ENCODE results near the gene DGKB.

Gene DGKB

GRCh38 chr7:14822481-14822854 lies 80.1 kb downstream of the DGKB start:
- H3K27ac Mint-ChIP-seq: no peak overlapping the region
- no peaks in the 10 kb centered on the region for H3K9me3 Mint-ChIP-seq
- H3K36me3 Mint-ChIP-seq (ENCODE audit: low read depth): no peaks in the 10 kb centered on the region
- no peak overlapping the region for H3K4me3 Mint-ChIP-seq
- H3K4me1 Mint-ChIP-seq (ENCODE audit: low read depth): no peaks in the 10 kb centered on the region
- H3K27me3 Mint-ChIP-seq: no peaks in the 10 kb centered on the region
- DNase-seq: no peak

GRCh38 chr7:14821757-14822480 lies 80.6 kb downstream of the DGKB start:
- Mint-ChIP-seq H3K4me1 (ENCODE audit: low read depth) (no peaks in the 10 kb centered on the region), H3K4me3 (no peak overlapping the region), H3K36me3 (ENCODE audit: low read depth) (no peaks in the 10 kb centered on the region), H3K27me3 (no peaks in the 10 kb centered on the region), H3K9me3 (no peaks in the 10 kb centered on the region), H3K27ac (no peak overlapping the region)
- no peak for DNase-seq

GRCh38 chr7:14818871-14819270 lies 83.7 kb downstream of the DGKB start:
- no peak for DNase-seq
- no peaks in the 10 kb centered on the region for H3K36me3 Mint-ChIP-seq (ENCODE audit: low read depth)
- no peak overlapping the region for H3K27ac Mint-ChIP-seq
- H3K4me3 Mint-ChIP-seq: no peak overlapping the region
- H3K9me3 Mint-ChIP-seq: no peaks in the 10 kb centered on the region
- H3K4me1 Mint-ChIP-seq (ENCODE audit: low read depth): no peaks in the 10 kb centered on the region
- no peaks in the 10 kb centered on the region for H3K27me3 Mint-ChIP-seq

- no peak for DNase-seq
- H3K4me3 Mint-ChIP-seq: no peak overlapping the region
- H3K4me1 Mint-ChIP-seq (ENCODE audit: low read depth): no peaks in the 10 kb centered on the region
- H3K36me3 Mint-ChIP-seq (ENCODE audit: low read depth): no peaks in the 10 kb centered on the region
- H3K27me3 Mint-ChIP-seq: no peaks in the 10 kb centered on the region
- no peaks in the 10 kb centered on the region for H3K9me3 Mint-ChIP-seq
- no peak overlapping the region for H3K27ac Mint-ChIP-seq
Measured at GRCh38 chr7:14817829-14818614, 84.5 kb downstream of the DGKB start.

- no peaks in the 10 kb centered on the region for H3K36me3 Mint-ChIP-seq (ENCODE audit: low read depth)
- H3K4me1 Mint-ChIP-seq (ENCODE audit: low read depth): no peaks in the 10 kb centered on the region
- DNase-seq: no peak
- H3K4me3 Mint-ChIP-seq: no peak overlapping the region
- no peak overlapping the region for H3K27ac Mint-ChIP-seq
- H3K9me3 Mint-ChIP-seq: no peaks in the 10 kb centered on the region
- no peaks in the 10 kb centered on the region for H3K27me3 Mint-ChIP-seq
Measured at GRCh38 chr7:14807507-14807906, 95.0 kb downstream of the DGKB start.

- Mint-ChIP-seq H3K4me1 (ENCODE audit: low read depth) (no peaks in the 10 kb centered on the region), H3K4me3 (no peak overlapping the region), H3K27ac (no peak overlapping the region), H3K36me3 (ENCODE audit: low read depth) (no peaks in the 10 kb centered on the region), H3K27me3 (no peaks in the 10 kb centered on the region), H3K9me3 (no peaks in the 10 kb centered on the region)
- DNase-seq: no peak
Measured at GRCh38 chr7:14806891-14807290, 95.7 kb downstream of the DGKB start.

GRCh38 chr7:14805105-14805719 lies 97.3 kb downstream of the DGKB start:
- Mint-ChIP-seq H3K27ac (no peak overlapping the region), H3K4me3 (no peak overlapping the region), H3K9me3 (peaks cover 2% of the 10 kb centered on the region), H3K27me3 (no peaks in the 10 kb centered on the region), H3K4me1 (ENCODE audit: low read depth) (no peaks in the 10 kb centered on the region), H3K36me3 (ENCODE audit: low read depth) (no peaks in the 10 kb centered on the region)
- no peak for DNase-seq

GRCh38 chr7:14800664-14801063 lies 101.9 kb downstream of the DGKB start:
- H3K36me3 Mint-ChIP-seq (ENCODE audit: low read depth): no peaks in the 10 kb centered on the region

GRCh38 chr7:14793151-14793550 lies 109.4 kb downstream of the DGKB start:
- Mint-ChIP-seq H3K9me3 (no peaks in the 10 kb centered on the region), H3K4me1 (ENCODE audit: low read depth) (no peaks in the 10 kb centered on the region), H3K36me3 (ENCODE audit: low read depth) (no peaks in the 10 kb centered on the region), H3K27ac (no peak overlapping the region), H3K27me3 (no peaks in the 10 kb centered on the region), H3K4me3 (no peak overlapping the region)
- no peak for DNase-seq

More at GRCh38 chr7:14800664-14801063, 101.9 kb downstream of the DGKB start:
- H3K4me3 Mint-ChIP-seq: no peak overlapping the region
- no peaks in the 10 kb centered on the region for H3K4me1 Mint-ChIP-seq (ENCODE audit: low read depth)
- H3K9me3 Mint-ChIP-seq: peaks cover 5% of the 10 kb centered on the region
- no peak for DNase-seq
- H3K27ac Mint-ChIP-seq: no peak overlapping the region
- H3K27me3 Mint-ChIP-seq: no peaks in the 10 kb centered on the region

GRCh38 chr7:14787551-14787950 lies 115.0 kb downstream of the DGKB start:
- Mint-ChIP-seq H3K27me3 (no peaks in the 10 kb centered on the region), H3K27ac (no peak overlapping the region), H3K4me1 (ENCODE audit: low read depth) (no peaks in the 10 kb centered on the region), H3K36me3 (ENCODE audit: low read depth) (no peaks in the 10 kb centered on the region), H3K4me3 (no peak overlapping the region), H3K9me3 (no peaks in the 10 kb centered on the region)
- DNase-seq: no peak

GRCh38 chr7:14786314-14786895 lies 116.1 kb downstream of the DGKB start:
- no peaks in the 10 kb centered on the region for H3K27me3 Mint-ChIP-seq
- H3K9me3 Mint-ChIP-seq: no peaks in the 10 kb centered on the region
- H3K27ac Mint-ChIP-seq: no peak overlapping the region

GRCh38 chr7:14777806-14778205 lies 124.7 kb downstream of the DGKB start:
- Mint-ChIP-seq H3K27ac (no peak overlapping the region), H3K36me3 (ENCODE audit: low read depth) (no peaks in the 10 kb centered on the region), H3K27me3 (no peaks in the 10 kb centered on the region), H3K9me3 (peaks cover 13% of the 10 kb centered on the region), H3K4me3 (no peak overlapping the region), H3K4me1 (ENCODE audit: low read depth) (no peaks in the 10 kb centered on the region)
- no peak for DNase-seq

More at GRCh38 chr7:14786314-14786895, 116.1 kb downstream of the DGKB start:
- Mint-ChIP-seq H3K36me3 (ENCODE audit: low read depth) (no peaks in the 10 kb centered on the region), H3K4me3 (no peak overlapping the region), H3K4me1 (ENCODE audit: low read depth) (no peaks in the 10 kb centered on the region)
- DNase-seq: no peak

- H3K4me1 Mint-ChIP-seq (ENCODE audit: low read depth): no peaks in the 10 kb centered on the region
- H3K27me3 Mint-ChIP-seq: no peaks in the 10 kb centered on the region
- H3K9me3 Mint-ChIP-seq: peaks cover 15% of the 10 kb centered on the region
- DNase-seq: no peak
- H3K27ac Mint-ChIP-seq: no peak overlapping the region
- no peak overlapping the region for H3K4me3 Mint-ChIP-seq
- no peaks in the 10 kb centered on the region for H3K36me3 Mint-ChIP-seq (ENCODE audit: low read depth)
Measured at GRCh38 chr7:14776266-14776665, 126.3 kb downstream of the DGKB start.

- H3K9me3 Mint-ChIP-seq: peaks cover 15% of the 10 kb centered on the region
- no peak overlapping the region for H3K4me3 Mint-ChIP-seq
- H3K27me3 Mint-ChIP-seq: no peaks in the 10 kb centered on the region
- H3K27ac Mint-ChIP-seq: no peak overlapping the region
- H3K36me3 Mint-ChIP-seq (ENCODE audit: low read depth): no peaks in the 10 kb centered on the region
- DNase-seq: no peak
- H3K4me1 Mint-ChIP-seq (ENCODE audit: low read depth): no peaks in the 10 kb centered on the region
Measured at GRCh38 chr7:14773729-14774271, 128.8 kb downstream of the DGKB start.
